CD14-positive monocyte (primary cell): ENCODE measurements around the gene LGALS3. TPM values are rescaled to one million over a fixed set of nuclear protein-coding genes. Genes with fewer than 3 reads are reported as not detected.

ENCODE experiments used
- DNase-seq, 3 donors: peaks; one replicate each; pipeline ENCODE4 v3.0.0-alpha.2; 2011 to 2022
- H2AFZ ChIP-seq: 2 replicates; pipeline ENCODE4 v1.6.0; 2012; ENCODE audit warnings: mild to moderate bottlenecking, low read depth, low read length, inconsistent platforms; ENCODE audit not compliant: insufficient read depth, poor library complexity, severe bottlenecking
- H3K27ac ChIP-seq, 2 donors: 1 replicate in 1 of 2; 2 replicates in 1 of 2; pipeline ENCODE4 v1.5.1; 2012 to 2013; ENCODE audit warnings: low read length in 2 of 2, control low read depth in 1 of 2, inconsistent platforms in 1 of 2, low read depth in 1 of 2, mild to moderate bottlenecking in 1 of 2
- H3K27me3 ChIP-seq, 2 donors: one replicate each; pipeline versions ENCODE4 v1.6.0 to v1.6.1; 2011 to 2013; ENCODE audit warnings: low read length in 2 of 2; ENCODE audit not compliant: control insufficient read depth in 2 of 2, insufficient read depth in 2 of 2
- H3K36me3 ChIP-seq, 2 donors: replicated peaks in 1 of 2; 1 replicate in 1 of 2; 2 replicates in 1 of 2; pipeline versions ENCODE4 v1.5.1 to v1.6.1; 2012 to 2013; ENCODE audit warnings: low read length in 2 of 2, control low read depth in 1 of 2, inconsistent platforms in 1 of 2, mild to moderate bottlenecking in 1 of 2; ENCODE audit not compliant: insufficient read depth in 2 of 2, control insufficient read depth in 1 of 2
- H3K4me1 ChIP-seq, 2 donors: 1 replicate in 1 of 2; 2 replicates in 1 of 2; pipeline versions ENCODE4 v1.5.1 to v1.6.1; 2012 to 2013; ENCODE audit warnings: low read length in 2 of 2, control low read depth in 1 of 2, inconsistent platforms in 1 of 2, mild to moderate bottlenecking in 1 of 2, moderate library complexity in 1 of 2; ENCODE audit not compliant: insufficient read depth in 2 of 2, control insufficient read depth in 1 of 2
- H3K4me2 ChIP-seq: replicated peaks from 2 replicates; pipeline ENCODE3; 2012; ENCODE audit warnings: low read length, moderate library complexity, mild to moderate bottlenecking; ENCODE audit not compliant: poor library complexity, severe bottlenecking; ENCODE audit errors: extremely low read depth
- H3K4me3 ChIP-seq, 3 experiments: fragments of 200-600 bp in 1 of 3; sonication (generic) in 1 of 3; replicated peaks in 1 of 3; 1 replicate in 2 of 3; 2 replicates in 1 of 3; pipeline ENCODE4 v1.5.1; 2011 to 2013; ENCODE audit warnings: low read length in 3 of 3, mild to moderate bottlenecking in 3 of 3, control low read depth in 2 of 3, low read depth in 2 of 3, inconsistent platforms in 1 of 3, moderate library complexity in 1 of 3
- H3K79me2 ChIP-seq: 2 replicates; pipeline ENCODE4 v1.6.0; 2012; ENCODE audit warnings: mild to moderate bottlenecking, control low read depth, inconsistent platforms, low read length, moderate library complexity; ENCODE audit not compliant: insufficient read depth
- H3K9ac ChIP-seq: 2 replicates; pipeline ENCODE4 v1.6.0; 2017; ENCODE audit warnings: low read length, mild to moderate bottlenecking; ENCODE audit not compliant: insufficient read depth, poor library complexity, severe bottlenecking
- H3K9me3 ChIP-seq, 2 donors: replicated peaks in 1 of 2; 1 replicate in 1 of 2; 2 replicates in 1 of 2; pipeline versions ENCODE4 v1.5.1 to v1.6.1; 2012 to 2013; ENCODE audit warnings: low read length in 2 of 2, control low read depth in 1 of 2; ENCODE audit not compliant: control insufficient read depth in 1 of 2, insufficient read depth in 1 of 2
- H4K20me1 ChIP-seq: 2 replicates; pipeline ENCODE4 v1.6.0; 2012; ENCODE audit warnings: mild to moderate bottlenecking, low read length, control low read depth, moderate library complexity; ENCODE audit not compliant: insufficient read depth
- H3K27ac Mint-ChIP-seq, 7 donors: one replicate each; pipeline ENCODE4 v1.8.0; 2020; ENCODE audit warnings: mild to moderate bottlenecking in 7 of 7, mixed read lengths in 7 of 7, moderate library complexity in 6 of 7, inconsistent platforms in 2 of 7
- H3K27me3 Mint-ChIP-seq, 3 donors: one replicate each; pipeline ENCODE4 v1.8.0; 2021 to 2022; ENCODE audit warnings: low read depth in 3 of 3, mild to moderate bottlenecking in 3 of 3, mixed read lengths in 3 of 3, moderate library complexity in 3 of 3, inconsistent platforms in 1 of 3
- H3K36me3 Mint-ChIP-seq, 2 donors: one replicate each; pipeline ENCODE4 v1.8.0; 2020; ENCODE audit warnings: mixed read lengths in 2 of 2, inconsistent platforms in 1 of 2, mild to moderate bottlenecking in 1 of 2
- H3K4me1 Mint-ChIP-seq: one replicate; pipeline ENCODE4 v1.8.0; 2020; ENCODE audit warnings: mild to moderate bottlenecking, mixed read lengths
- H3K4me3 Mint-ChIP-seq, 2 donors: one replicate each; pipeline ENCODE4 v1.8.0; 2020; ENCODE audit warnings: mild to moderate bottlenecking in 2 of 2, mixed read lengths in 2 of 2, moderate library complexity in 1 of 2
- H3K9me3 Mint-ChIP-seq, 7 donors: one replicate each; pipeline ENCODE4 v1.8.0; 2020 to 2022; ENCODE audit warnings: mixed read lengths in 7 of 7, mild to moderate bottlenecking in 6 of 7, moderate library complexity in 6 of 7, inconsistent platforms in 2 of 7
- WGBS: methylation state at CpG from one replicate; pipeline ENCODE4 v1.1.5; 2013; ENCODE audit warnings: missing lambda C conversion rate; ENCODE audit not compliant: insufficient coverage; 5-methylcytosine and 5-hydroxymethylcytosine counted together
- intact Hi-C, 2 donors: fragments of 100-400 bp; cut with micrococcal nuclease; formaldehyde crosslinking; loops; one replicate each; pipeline versions ENCODE4 v1.15.0 to v1.15.1; 2023
- polyA plus RNA-seq, 3 donors: library from polyadenylated mRNA; depleted of rRNA in 1 of 3; unstranded in 2 of 3; stranded (reverse) in 1 of 3; fragments of 300-500 nt in 2 of 3; fragments of >200 nt in 1 of 3; fragmentation: Illumina TruSeq in 2 of 3; gene quantifications; 1 replicate in 2 of 3; 2 replicates in 1 of 3; pipeline ENCODE4 v1.2.3, GENCODE V29; 2012 to 2021
- TF ChIP-seq, protein P1 (sequence below): fragments of 200-600 bp; IDR thresholded peaks from one replicate; pipeline ENCODE4 v1.8.0; 2022; ENCODE audit warnings: antibody characterized with exemption, mild to moderate bottlenecking

Gene LGALS3
- polyA plus RNA-seq, 3 donors = 266 to 878 (median 788) TPM

- no peaks in the 10 kb centered on the region for H3K4me1 Mint-ChIP-seq
- no peak overlapping the region for H2AFZ ChIP-seq
- H3K9me3 ChIP-seq = no peaks in the 10 kb centered on the region
- TF ChIP-seq, protein P1, sequence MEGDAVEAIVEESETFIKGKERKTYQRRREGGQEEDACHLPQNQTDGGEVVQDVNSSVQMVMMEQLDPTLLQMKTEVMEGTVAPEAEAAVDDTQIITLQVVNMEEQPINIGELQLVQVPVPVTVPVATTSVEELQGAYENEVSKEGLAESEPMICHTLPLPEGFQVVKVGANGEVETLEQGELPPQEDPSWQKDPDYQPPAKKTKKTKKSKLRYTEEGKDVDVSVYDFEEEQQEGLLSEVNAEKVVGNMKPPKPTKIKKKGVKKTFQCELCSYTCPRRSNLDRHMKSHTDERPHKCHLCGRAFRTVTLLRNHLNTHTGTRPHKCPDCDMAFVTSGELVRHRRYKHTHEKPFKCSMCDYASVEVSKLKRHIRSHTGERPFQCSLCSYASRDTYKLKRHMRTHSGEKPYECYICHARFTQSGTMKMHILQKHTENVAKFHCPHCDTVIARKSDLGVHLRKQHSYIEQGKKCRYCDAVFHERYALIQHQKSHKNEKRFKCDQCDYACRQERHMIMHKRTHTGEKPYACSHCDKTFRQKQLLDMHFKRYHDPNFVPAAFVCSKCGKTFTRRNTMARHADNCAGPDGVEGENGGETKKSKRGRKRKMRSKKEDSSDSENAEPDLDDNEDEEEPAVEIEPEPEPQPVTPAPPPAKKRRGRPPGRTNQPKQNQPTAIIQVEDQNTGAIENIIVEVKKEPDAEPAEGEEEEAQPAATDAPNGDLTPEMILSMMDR = no peak
- H4K20me1 ChIP-seq = no peaks in the 10 kb centered on the region
- no peaks in the 10 kb centered on the region for H3K79me2 ChIP-seq
- no peak overlapping the region for H3K27ac ChIP-seq
- H3K9me3 Mint-ChIP-seq = no peaks in the 10 kb centered on the region
- H3K36me3 ChIP-seq = peaks cover 41 to 92% of the 10 kb centered on the region in 2 donors
- no peak overlapping the region for H3K4me3 Mint-ChIP-seq
- no peaks in the 10 kb centered on the region for H3K4me1 ChIP-seq
- peak overlapping the region in 1 of 7 donors; percentile 16 for H3K27ac Mint-ChIP-seq
- H3K4me2 ChIP-seq = no peak overlapping the region
- intact Hi-C loops = no loop called here
- WGBS = 96% methylated on average over 3 of the region's 3 CpGs
- H3K9ac ChIP-seq = no peak overlapping the region
- DNase-seq = no peak
- no peak overlapping the region for H3K4me3 ChIP-seq
- no peaks in the 10 kb centered on the region for H3K27me3 Mint-ChIP-seq
- peaks cover 44 to 63% of the 10 kb centered on the region in 2 donors for H3K36me3 Mint-ChIP-seq
- H3K27me3 ChIP-seq = no peaks in the 10 kb centered on the region
Measured at GRCh38 chr14:55153951-55154350, 24.9 kb downstream of the LGALS3 start.

GRCh38 chr14:55157080-55157479 lies 28.0 kb downstream of the LGALS3 start:
- WGBS = no CpG with 5 or more reads among the region's 1 CpG
- Mint-ChIP-seq H3K27ac (peak overlapping the region in 2 of 7 donors; percentile 1 to 50), H3K36me3 (peaks cover 43 to 59% of the 10 kb centered on the region in 2 donors), H3K4me3 (no peak overlapping the region), H3K4me1 (no peaks in the 10 kb centered on the region), H3K9me3 (no peaks in the 10 kb centered on the region), H3K27me3 (no peaks in the 10 kb centered on the region)
- Histone ChIP-seq H2AFZ (peak overlapping the region; percentile 13), H3K36me3 (peaks cover 32 to 64% of the 10 kb centered on the region in 2 donors), H3K27me3 (no peaks in the 10 kb centered on the region), H3K9ac (no peak overlapping the region), H3K9me3 (no peaks in the 10 kb centered on the region), H3K79me2 (no peaks in the 10 kb centered on the region), H4K20me1 (no peaks in the 10 kb centered on the region), H3K4me3 (no peak overlapping the region), H3K4me2 (no peak overlapping the region), H3K27ac (no peak overlapping the region), H3K4me1 (no peaks in the 10 kb centered on the region)
- no peak for DNase-seq
- intact Hi-C loops = no loop called here
- TF ChIP-seq, protein P1 = no peak
